Spleen (tissue), 11 donors: ENCODE measurements around the gene CYB5B. TPM values are rescaled to one million over a fixed set of nuclear protein-coding genes. Genes with fewer than 3 reads are reported as not detected.

Source experiments
- DNase-seq: peaks from one replicate; pipeline ENCODE4 v3.0.0-alpha.2; 2020
- H3K27ac ChIP-seq, 8 donors: fragments of 200-600 bp; sonication (generic) in 7 of 8; 1 replicate in 4 of 8; 2 replicates in 4 of 8; pipeline versions ENCODE4 v1.5.0 to v1.8.0; 2016 to 2021; ENCODE audit warnings: inconsistent platforms in 4 of 8, mild to moderate bottlenecking in 4 of 8, moderate library complexity in 1 of 8
- H3K27me3 ChIP-seq, 7 donors: fragments of 200-600 bp; sonication (generic) in 6 of 7; replicated peaks in 1 of 7; 1 replicate in 4 of 7; 2 replicates in 3 of 7; pipeline versions ENCODE4 v1.5.0 to v1.8.0; 2016 to 2021; ENCODE audit warnings: inconsistent platforms in 3 of 7, mild to moderate bottlenecking in 1 of 7
- H3K36me3 ChIP-seq, 6 donors: fragments of 200-600 bp; sonication (generic) in 5 of 6; 1 replicate in 4 of 6; 2 replicates in 2 of 6; pipeline versions ENCODE4 v1.5.0 to v1.8.0; 2016 to 2021; ENCODE audit warnings: inconsistent platforms in 2 of 6
- H3K4me1 ChIP-seq, 6 donors: fragments of 200-600 bp; sonication (generic) in 5 of 6; 1 replicate in 3 of 6; 2 replicates in 3 of 6; pipeline versions ENCODE4 v1.5.0 to v1.8.0; 2016 to 2021; ENCODE audit warnings: inconsistent platforms in 3 of 6
- H3K4me3 ChIP-seq, 8 donors: fragments of 200-600 bp; sonication (generic) in 7 of 8; 1 replicate in 4 of 8; 2 replicates in 4 of 8; pipeline versions ENCODE4 v1.5.0 to v1.8.0; 2016 to 2021; ENCODE audit warnings: inconsistent platforms in 4 of 8, mild to moderate bottlenecking in 4 of 8, moderate library complexity in 2 of 8
- H3K9me3 ChIP-seq, 8 donors: fragments of 200-600 bp; sonication (generic) in 7 of 8; 1 replicate in 4 of 8; 2 replicates in 4 of 8; pipeline versions ENCODE4 v1.5.0 to v1.8.0; 2016 to 2021; ENCODE audit warnings: inconsistent platforms in 4 of 8
- CTCF ChIP-seq, 11 experiments: fragments of 200-600 bp in 7 of 11; fragments of 450-650 bp in 4 of 11; sonication (generic) in 4 of 11; IDR thresholded peaks in 8 of 11; conservative IDR thresholded peaks in 3 of 11; 1 replicate in 7 of 11; 2 replicates in 4 of 11; pipeline versions ENCODE4 v1.4.0 to v1.8.0; 2016 to 2021; ENCODE audit warnings: antibody characterized with exemption in 11 of 11, inconsistent platforms in 4 of 11, mild to moderate bottlenecking in 1 of 11
- POLR2A ChIP-seq, 3 donors: fragments of 450-650 bp; IDR thresholded peaks; one replicate each; pipeline ENCODE4 v1.5.1; 2017; ENCODE audit warnings: antibody characterized with exemption in 3 of 3, mild to moderate bottlenecking in 1 of 3
- POLR2AphosphoS5 ChIP-seq, 3 donors: sonication (generic); formaldehyde crosslinking; IDR thresholded peaks; one replicate each; pipeline ENCODE4 v1.5.1; 2017; ENCODE audit warnings: antibody characterized with exemption in 3 of 3
- whole genome bisulfite sequencing, 5 donors: extraction: QIAGEN DNeasy Blood & Tissue Kit in 3 of 5; methylation state at CpG; one replicate each; pipeline versions ENCODE4 v1.1.5 to v1.1.7; 2013 to 2018; 5-methylcytosine and 5-hydroxymethylcytosine counted together
- intact Hi-C: fragments of 100-400 bp; cut with DNase I; formaldehyde crosslinking; loops from one replicate; pipeline ENCODE4 v1.15.0; 2023; ENCODE audit warnings: low total_unique reads
- polyA plus RNA-seq, 3 donors: library from polyadenylated mRNA; stranded (reverse); fragments of 200-250 nt; gene quantifications; one replicate each; pipeline ENCODE4 v1.2.1, GENCODE V29; 2013
- total RNA-seq, 7 donors: library from RNA; depleted of rRNA in 3 of 7; stranded (reverse); fragments of >200 nt in 3 of 7; fragmentation: NEBNext Ultra II Directional in 4 of 7; extraction: Animal tissue kit (Norgen Biotek cat#: 25700) in 4 of 7; gene quantifications; one replicate each; pipeline versions ENCODE4 v1.1.0 to v1.2.1, GENCODE V29; 2016 to 2021
- donor health status: healthy with polysubstance abuse.
- donor health status: DM: no; HTN: no; CAD: no; lungs with moderate emphysema.
- donor health status: DM: no; HTN: no; CAD: no.
- donor health status: Bipolar disorder and iron deficiency.
- donor health status: healthy.
- donor health status: DM: no; HTN: no; CAD: no.
- donor health status: DM: yes; HTN: yes; CAD: no.

Gene CYB5B
- total and polyA plus RNA-seq, 10 donors = 36.8 to 80.5 (median 61.1) TPM

DNA sequence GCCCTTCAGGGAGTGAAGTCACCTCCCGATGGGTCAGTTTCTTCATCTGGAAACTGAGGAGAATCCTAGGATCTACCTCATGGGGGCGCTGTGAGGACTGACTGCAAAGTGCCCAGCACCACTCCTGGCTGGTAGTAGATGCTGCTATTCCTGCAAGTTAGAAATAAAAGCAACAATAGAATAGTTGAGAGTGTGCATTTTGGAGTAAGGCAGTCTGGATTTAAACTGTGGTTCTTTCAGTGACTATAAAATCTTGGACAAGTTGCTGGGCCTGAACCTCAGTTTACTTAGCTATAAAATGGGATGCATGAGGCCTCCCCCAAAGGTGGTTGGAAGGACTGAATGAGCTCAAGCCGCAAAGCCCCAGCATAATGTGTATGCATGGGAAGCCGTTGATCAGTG lies 70.6 kb downstream of the CYB5B start:
- WGBS, 5 donors = 74 to 82% (median 78%) methylated on average over 4 of the region's 4 CpGs
- intact Hi-C loops = no loop called here
- TF ChIP-seq POLR2A (IDR thresholded peaks at IDR 0.05) = no peak
- TF ChIP-seq CTCF (IDR thresholded peaks at IDR 0.05 in 8 of 11, conservative IDR thresholded peaks at IDR 0.05 in 3 of 11) = peak in 4 of 11 experiments; percentile 12 to 42 (median 33)

DNA sequence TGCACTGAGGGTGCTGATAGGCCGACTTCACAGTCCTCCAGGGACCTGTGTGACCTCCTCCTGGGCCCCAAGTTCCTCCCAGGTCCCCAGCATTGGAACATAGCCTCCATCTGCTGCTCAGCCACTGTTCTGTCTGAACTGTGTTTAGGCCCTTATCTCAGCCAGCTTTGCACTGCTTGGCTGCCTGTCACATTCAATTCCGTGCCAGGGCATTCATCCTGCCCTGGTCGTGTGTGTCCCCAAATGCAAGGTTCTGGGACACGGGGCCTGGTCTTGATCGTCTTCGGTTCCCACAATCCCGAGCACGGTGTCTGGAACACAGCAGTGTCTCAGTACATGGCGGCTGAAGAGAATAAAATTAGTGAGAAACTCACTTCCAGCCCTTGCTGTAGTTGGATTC lies 71.4 kb downstream of the CYB5B start:
- H3K4me1 ChIP-seq = peaks cover 0 to 8% (median 0%) of the 10 kb centered on the region in 6 donors
- H3K27ac ChIP-seq = no peak overlapping the region
- no peak overlapping the region for H3K4me3 ChIP-seq
- H3K27me3 ChIP-seq = no peaks in the 10 kb centered on the region
- WGBS, 5 donors = 81 to 88% (median 84%) methylated on average over 9 of the region's 9 CpGs
- H3K36me3 ChIP-seq = no peaks in the 10 kb centered on the region
- DNase-seq = no peak
- no peaks in the 10 kb centered on the region for H3K9me3 ChIP-seq
- no peak for TF ChIP-seq POLR2AphosphoS5 (IDR thresholded peaks at IDR 0.05)
- no peak for TF ChIP-seq POLR2A (IDR thresholded peaks at IDR 0.05)
- TF ChIP-seq CTCF (IDR thresholded peaks at IDR 0.05 in 8 of 11, conservative IDR thresholded peaks at IDR 0.05 in 3 of 11) = no peak
- intact Hi-C loops = no loop called here

More for the DNA sequence above, 70.6 kb downstream of the CYB5B start:
- H3K27ac ChIP-seq = no peak overlapping the region
- H3K27me3 ChIP-seq = no peaks in the 10 kb centered on the region
- no peak for DNase-seq
- H3K4me3 ChIP-seq = no peak overlapping the region
- peaks cover 0 to 8% (median 0%) of the 10 kb centered on the region in 6 donors for H3K4me1 ChIP-seq
- no peaks in the 10 kb centered on the region for H3K9me3 ChIP-seq
- no peaks in the 10 kb centered on the region for H3K36me3 ChIP-seq

DNA sequence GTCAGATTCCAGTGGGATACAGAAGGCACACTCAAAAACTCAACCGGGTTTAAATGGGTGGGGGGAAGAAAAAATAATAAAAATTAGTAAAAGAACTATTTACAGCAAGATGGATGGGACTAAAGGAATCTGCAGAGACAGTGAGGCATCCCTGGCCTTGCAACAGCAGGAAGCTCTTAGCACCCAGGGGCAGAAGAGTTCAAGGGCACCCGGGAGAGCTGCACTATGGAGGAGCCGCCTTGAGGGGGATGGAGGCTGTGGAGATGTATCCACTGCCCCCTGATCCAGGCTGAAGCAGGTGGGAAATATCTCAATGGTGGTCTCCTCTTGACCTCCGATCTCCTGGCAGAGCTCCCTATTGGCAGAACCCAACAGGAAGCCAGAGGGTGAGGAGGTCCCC lies 72.0 kb downstream of the CYB5B start:
- intact Hi-C loops = no loop called here

GRCh38 chr16:69496896-69497295 lies 72.5 kb downstream of the CYB5B start:
- Histone ChIP-seq H3K9me3 (no peaks in the 10 kb centered on the region), H3K36me3 (no peaks in the 10 kb centered on the region), H3K4me1 (peaks cover 0 to 10% (median 4%) of the 10 kb centered on the region in 6 donors), H3K27ac (no peak overlapping the region), H3K27me3 (no peaks in the 10 kb centered on the region), H3K4me3 (no peak overlapping the region)
- TF ChIP-seq POLR2AphosphoS5 (IDR thresholded peaks at IDR 0.05) = no peak
- no peak for TF ChIP-seq CTCF (IDR thresholded peaks at IDR 0.05 in 8 of 11, conservative IDR thresholded peaks at IDR 0.05 in 3 of 11)
- no peak for TF ChIP-seq POLR2A (IDR thresholded peaks at IDR 0.05)
- DNase-seq = no peak
- intact Hi-C loops = no loop called here
- 81 to 94% (median 87%) methylated on average over 5 of the region's 5 CpGs for WGBS, 5 donors

More for the DNA sequence above, 72.0 kb downstream of the CYB5B start:
- Histone ChIP-seq H3K4me1 (peaks cover 0 to 8% (median 0%) of the 10 kb centered on the region in 6 donors), H3K4me3 (no peak overlapping the region), H3K27me3 (no peaks in the 10 kb centered on the region), H3K9me3 (no peaks in the 10 kb centered on the region), H3K27ac (no peak overlapping the region), H3K36me3 (no peaks in the 10 kb centered on the region)
- 71 to 80% (median 79%) methylated on average over 4 of the region's 4 CpGs for WGBS, 5 donors
- no peak for DNase-seq
- no peak for TF ChIP-seq CTCF (IDR thresholded peaks at IDR 0.05 in 8 of 11, conservative IDR thresholded peaks at IDR 0.05 in 3 of 11)
- TF ChIP-seq POLR2A (IDR thresholded peaks at IDR 0.05) = no peak
- TF ChIP-seq POLR2AphosphoS5 (IDR thresholded peaks at IDR 0.05) = no peak
